HG03439 (cell line): ENCODE results near the gene KLK2.
"Not testable (repeated sequence)": the region's sequence is repeated elsewhere in the genome, so short reads cannot be mapped to it uniquely, and the experiment has no call there.

Experiments used
- ATAC-seq: cut with Tn5 transposase; IDR thresholded peaks from one replicate; pipeline ENCODE4 v1.9.1; 2021; ENCODE audit warnings: mild to moderate bottlenecking, moderate library complexity; ENCODE audit not compliant: unreplicated experiment

The KLK2 gene

DNA sequence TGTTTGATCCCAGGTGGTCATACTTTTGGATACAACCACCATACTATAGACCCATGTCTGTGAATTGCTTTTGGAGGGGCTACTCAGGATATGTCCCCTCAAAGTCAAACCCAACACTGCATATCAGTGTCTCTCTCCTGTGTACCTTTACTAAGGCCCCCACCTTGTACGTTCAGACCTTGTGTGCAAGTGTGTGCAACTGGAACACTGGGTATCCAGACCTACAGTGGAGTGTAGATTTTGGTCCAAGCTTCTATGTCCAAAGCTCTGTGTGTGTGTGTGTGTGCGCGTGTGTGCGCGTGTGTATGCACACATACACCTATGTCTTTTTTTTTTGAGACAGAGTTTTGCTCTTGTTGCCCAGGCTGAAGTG lies 18.0 kb downstream of the KLK2 start:
- ATAC-seq = no peak

DNA sequence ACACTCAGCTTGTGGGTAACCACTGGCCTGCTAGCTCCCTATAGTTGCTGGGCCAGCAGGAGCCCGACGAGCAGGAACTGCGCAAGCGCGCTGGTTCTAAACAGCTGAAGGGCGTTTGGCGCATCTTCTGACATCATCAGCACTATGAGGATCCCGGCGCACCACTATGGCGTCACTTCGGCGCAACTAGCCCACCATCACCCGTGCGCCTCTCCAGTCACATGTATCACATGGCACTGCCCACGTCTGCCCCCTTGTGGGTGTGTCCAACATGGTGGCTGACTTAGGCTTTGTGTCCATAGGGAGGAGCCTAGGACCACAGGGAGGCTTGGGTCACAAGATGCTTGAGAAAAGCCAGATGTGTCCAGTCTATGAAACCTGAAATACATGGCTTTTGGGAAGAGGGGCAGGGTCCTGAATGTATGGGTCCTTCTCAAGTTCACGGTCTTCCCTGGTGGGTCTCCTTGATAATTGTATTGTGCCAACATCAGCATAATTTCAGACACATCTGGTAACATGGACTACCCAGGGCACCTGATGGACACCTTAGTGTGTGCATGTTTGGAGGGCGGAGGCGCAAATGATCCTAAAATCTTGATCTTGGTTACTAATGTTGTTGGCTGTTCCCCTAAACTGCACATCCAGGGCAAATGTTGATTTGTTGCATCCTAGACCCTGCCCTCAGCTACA lies 20.0 kb downstream of the KLK2 start:
- ATAC-seq = no peak

DNA sequence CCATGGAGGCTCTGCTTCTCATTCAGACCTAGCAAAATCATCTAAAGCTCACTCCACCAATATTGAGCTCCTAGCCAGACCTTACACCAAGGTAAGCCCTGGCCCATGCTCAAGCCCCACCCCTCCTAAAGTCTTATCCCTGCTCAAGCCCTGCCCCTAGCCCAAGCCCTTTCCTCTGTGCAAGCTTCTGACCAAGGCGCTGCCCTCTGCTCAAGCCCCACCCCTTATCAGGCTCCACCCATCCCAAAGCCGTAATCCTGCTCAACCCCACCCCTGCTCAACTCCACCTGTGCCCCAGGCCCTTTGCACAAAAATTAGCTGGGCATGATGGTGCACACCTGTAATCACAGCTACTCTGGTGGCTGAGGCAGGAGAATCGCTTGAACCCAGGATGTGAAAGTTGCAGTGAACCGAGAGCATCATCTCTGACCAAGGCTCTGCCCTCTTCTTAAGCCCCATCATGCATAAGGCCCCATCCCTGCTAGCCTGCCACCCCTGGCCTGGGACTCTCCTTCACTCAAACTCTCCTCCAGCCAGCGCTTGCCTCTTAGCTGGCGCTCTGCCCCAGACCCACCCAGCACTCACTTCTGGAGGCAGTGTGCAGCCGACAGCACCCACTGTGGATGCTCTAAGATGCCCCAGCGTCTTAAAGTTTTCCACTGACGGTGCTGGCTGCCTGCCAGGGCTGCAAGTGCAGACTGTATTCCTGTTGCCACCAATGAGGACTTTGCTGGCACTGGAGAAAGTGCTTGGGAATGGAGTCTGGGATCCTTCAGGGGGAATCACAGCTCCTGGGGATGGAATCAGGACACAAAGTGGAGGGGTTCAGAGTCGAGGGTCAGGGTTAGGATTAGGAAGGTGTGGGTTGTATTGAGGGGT lies 21.5 kb downstream of the KLK2 start:
- no peak for ATAC-seq

DNA sequence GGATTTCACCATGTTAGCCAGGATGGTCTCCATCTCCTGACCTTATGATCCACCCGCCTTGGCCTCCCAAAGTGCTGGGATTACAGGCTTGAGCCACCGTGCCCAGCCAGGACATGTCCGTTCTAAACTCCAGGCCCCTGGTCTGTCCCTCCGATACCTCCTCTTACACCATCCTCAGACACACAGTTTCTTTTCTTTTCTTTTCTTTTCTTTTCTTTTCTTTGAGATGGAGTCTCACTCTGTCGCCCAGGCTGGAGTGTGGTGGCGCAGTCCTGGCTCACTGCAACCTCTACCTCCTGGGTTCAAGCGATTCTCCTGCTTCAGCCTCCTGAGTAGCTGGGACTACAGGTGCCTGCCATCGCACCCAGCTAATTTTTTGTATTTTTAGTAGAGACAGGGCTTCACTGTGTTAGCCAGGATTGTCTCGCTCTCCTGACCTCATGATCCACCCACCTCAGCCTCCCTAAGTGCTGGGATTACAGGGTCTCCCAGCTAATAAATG lies 22.9 kb downstream of the KLK2 start:
- not testable (repeated sequence) for ATAC-seq

DNA sequence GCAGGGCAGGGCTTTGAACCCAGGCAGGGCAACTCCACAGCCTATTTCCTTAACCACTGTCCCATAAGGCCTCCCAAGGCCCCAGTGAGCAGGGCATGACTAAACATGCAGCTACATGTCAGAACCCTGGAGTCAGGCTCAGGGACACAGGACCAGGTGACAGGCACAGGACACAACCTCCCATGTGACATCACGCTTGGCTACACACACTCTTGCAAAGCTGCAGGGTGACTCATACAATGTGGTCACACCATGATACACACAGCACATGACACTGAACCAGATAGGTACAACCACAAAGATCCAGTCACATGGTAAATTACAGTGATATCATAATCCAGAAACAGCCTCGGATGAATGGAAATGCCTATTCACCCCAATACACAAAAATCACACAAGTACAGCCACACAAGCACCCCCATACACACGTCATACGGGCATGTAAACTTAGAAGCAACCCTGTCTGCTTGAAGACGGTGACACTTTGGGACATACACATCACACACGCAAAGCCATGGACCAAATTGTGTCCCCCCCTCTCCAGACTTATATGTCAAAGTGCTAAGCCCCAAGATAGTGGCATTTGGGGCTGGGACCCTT lies 23.5 kb downstream of the KLK2 start:
- ATAC-seq = peak; percentile 86

DNA sequence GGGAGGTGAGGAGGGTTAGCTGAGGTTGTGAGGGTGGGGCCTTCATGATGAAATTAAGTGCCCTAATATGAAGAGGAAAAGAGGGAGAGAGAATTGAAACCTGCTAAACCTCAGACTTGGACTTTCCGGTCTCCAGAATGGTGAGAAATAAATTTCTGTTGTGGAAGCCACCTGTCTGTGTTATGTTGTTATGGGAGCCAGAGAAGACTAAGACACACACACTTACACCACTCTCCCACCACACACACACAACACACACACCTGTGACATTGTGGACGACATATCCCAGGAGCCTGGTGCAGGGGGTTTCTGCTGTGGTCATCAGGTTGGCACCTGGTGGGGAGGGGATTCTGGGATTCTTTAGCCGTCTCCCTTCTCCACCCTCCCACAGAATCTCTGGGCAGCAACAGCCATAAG lies 24.0 kb downstream of the KLK2 start:
- peak; percentile 17 for ATAC-seq

DNA sequence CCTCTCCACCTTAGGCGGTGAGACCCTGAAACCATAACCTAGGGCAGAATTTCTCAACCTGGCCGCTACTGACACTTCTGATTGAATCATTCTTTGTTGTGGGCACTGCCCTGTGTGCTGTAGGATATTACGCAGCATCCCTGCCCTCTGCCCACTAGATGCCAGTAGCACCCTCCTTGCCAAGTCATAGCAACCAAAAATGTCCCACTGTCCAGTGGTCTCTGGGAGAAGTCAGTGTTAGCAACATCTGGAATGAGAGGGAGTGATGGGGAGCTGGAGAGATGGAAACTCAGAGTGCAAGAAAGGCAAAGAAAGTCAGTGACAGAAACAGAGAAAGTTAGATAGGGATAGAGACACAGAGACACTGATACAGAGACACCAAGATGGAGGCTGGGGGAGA lies 24.4 kb downstream of the KLK2 start:
- ATAC-seq = no peak

DNA sequence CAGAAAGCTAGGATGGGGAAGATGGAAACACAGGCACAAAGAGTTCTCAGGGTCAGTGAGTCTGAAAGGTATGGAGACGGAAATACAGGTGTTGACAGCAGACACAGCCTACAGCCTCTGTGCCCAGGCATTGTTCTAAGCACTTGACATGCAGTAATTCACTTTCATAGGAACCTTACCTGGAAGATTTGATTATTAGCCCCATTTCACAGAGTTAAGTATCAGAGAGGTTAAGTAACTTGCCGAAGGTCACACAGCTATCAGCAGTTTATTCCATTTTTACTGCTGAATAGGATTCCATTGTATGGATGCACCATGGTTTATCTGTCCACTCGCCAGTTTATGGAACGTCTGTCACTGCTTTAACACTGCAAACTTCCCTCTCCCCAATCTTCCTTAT lies 24.8 kb downstream of the KLK2 start:
- no peak for ATAC-seq

DNA sequence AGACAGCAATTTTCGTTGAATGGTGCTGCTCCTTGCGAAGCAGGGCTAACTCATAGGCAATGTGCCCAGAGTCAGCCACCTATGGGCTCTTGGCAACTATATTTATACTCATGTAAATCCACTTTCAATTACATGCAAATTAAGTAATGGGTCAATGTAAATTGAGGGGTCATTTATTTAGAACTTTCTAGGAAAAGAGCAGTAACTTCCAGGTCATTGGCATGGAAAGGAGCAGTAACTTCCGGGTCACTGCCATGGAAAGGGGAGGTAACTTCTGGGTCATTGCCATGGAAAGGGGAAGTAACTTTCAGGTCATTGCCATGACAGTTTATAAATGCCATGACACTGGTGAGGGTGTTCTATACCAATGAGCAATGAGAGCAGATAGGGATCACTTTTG lies 26.3 kb downstream of the KLK2 start:
- ATAC-seq = no peak

DNA sequence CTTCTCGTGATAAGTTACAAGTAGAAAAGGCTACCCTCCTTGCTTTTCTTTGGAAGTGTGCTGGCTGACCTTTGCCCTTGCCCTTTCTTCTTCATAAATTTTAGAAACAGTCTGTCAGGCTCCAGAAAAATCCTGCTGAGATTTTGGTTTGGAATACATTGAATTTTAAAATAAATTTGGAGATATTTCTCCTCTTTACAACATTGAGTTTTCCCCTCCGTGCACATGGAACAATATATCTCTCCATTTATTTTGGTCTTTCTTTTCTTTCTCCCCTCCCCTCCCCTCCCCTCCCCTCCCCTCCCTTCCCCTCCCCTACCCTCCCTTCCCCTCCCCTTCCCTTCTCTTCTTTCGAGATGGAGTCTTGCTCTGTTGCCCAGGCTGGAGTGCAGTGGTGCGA lies 29.4 kb downstream of the KLK2 start:
- no peak for ATAC-seq

DNA sequence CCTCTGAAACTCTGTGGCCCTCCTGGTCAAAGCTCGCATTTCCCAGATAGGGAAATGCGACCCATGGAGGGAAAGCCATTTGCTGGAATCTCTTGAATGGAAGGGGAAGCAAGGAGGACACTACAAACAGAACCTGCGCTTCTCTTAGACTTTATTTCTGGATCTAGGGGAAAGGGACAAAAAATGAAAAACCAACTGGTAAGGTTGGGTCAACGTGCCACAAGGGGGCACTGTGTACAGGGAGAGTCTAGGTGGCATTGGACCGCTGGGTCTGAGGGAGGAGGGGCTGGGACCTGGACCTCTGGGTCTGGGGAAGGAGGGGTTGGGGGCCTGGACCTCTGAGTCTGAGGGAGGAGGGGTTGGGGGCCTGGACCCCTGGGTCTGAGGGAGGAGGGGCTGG lies 33.0 kb downstream of the KLK2 start:
- ATAC-seq = no peak

DNA sequence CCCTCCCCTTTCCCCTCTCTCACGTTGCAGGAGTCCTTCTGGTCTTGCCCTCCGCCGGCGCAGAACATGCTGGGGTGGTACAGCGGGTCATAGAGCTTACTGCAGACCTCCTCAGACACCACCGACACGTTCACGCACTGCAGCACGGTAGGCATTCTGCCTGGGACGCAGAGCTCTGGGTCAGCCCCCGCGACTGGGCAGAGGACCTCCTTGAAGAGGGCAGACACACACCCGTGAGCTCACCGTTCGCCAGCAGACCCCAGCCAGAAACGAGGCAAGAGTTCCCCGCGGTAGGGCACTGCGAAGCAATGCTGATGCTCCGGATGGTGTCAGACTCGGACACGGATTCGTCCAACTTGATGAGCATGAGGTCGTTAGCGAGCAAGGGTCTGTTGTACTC lies 35.1 kb downstream of the KLK2 start:
- no peak for ATAC-seq

DNA sequence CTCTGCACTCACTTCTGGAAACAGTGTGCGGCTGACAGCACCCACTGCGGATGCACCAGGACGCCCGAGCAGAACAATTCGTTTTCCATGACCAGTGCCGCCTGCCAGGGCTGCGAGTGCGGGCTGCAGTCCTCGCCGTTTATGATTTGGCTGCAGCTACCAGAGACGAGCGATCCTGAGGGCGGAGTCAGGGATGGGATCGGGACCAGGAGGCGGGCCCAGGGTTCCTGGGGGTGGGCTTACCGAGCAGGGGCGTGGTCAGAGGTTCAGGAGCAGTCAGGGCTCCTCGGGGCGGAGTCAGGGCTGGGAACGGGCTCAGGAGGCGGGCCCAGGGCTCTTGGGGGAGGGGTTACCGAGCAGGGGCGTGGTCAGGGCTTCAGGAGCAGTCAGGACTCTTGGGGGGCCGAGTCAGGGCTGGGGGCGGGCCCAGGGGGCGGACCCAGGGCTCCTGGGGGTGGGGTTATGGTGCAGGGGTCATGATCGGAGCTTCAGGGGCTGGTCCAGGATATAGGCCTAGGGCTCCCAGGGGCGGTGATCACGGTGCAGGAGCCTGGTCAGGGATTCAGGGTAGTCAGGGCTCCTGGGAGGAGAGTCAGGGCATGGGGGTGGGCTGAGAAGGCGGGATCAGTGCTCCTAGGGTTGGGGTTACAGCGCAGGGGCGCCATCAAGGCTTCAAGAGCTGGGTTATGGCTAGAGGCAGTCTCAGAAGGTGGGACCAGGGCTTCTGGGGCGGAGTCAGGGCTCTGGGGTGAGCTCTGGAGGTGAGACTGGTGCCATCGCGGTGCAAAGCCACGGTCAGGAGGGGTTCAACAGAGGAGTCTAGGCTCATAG lies 36.2 kb downstream of the KLK2 start:
- ATAC-seq = no peak

DNA sequence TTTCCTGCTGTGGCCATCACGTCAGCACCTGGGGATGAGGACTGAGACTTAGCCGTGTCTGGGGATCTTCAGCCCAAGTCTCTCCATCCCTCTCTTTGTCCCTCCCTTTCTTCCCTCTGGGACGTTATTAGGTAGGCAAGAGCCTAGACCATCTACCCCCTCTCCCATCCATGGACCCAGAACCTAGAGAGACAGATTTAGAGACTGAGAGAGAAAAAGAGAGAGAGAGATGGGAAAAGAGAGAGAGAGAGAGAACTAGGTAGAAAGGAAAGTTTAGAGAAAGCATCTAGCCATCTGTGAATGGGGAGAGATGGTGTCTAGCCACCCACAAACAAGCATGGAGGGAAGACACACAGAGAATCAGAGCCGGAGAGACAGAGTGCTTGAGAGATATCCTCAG lies 37.5 kb downstream of the KLK2 start:
- ATAC-seq = no peak

DNA sequence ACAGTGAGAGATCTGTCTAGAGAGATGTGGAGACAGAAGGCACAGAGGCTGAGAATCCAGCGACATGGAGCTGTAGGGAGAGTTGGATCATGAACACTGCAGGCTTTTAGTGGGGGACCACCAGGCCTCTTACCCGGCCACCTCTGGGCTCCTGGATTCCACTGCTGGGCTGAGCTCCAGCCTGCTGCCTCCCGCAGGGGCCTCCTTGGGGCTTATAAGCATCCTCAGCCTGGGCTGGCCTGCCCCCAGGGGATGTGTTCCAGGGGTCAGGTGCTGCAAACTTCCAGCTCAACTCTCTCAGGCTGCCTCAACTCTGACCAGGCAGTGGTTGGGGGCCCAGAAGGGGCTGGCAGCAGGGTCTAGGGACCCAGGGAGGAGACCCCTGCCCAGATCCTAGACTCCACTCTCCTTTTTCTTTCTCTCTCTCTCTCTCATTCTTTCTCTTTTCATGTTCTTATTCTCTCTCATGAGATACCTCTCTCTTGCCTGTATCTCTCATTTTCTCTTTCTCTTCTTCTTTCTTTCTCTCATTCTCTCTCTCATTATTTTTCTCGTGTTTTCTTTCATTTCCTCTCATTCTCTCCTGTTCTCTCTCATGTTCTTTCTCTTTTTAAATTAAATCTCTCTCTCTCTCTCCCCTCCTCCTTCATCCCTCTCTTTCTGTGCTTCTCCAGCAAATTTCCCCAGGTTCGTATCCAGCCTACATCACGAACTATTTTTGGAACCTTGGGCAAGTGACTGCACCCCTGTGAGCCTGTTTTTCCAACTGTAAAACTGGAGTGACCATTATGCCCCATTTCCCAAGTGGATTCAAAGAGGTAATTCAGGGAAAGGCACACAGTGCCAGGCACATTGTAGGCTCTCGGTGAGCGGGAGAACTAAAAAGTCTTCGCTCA lies 38.2 kb downstream of the KLK2 start, which contains the start of gene KLK4:
TSS of gene KLK4 (minus strand) at position 190 of the 896 bp plus-strand sequence. CDS start 657 bp downstream, outside the sequence.
- no peak for ATAC-seq

DNA sequence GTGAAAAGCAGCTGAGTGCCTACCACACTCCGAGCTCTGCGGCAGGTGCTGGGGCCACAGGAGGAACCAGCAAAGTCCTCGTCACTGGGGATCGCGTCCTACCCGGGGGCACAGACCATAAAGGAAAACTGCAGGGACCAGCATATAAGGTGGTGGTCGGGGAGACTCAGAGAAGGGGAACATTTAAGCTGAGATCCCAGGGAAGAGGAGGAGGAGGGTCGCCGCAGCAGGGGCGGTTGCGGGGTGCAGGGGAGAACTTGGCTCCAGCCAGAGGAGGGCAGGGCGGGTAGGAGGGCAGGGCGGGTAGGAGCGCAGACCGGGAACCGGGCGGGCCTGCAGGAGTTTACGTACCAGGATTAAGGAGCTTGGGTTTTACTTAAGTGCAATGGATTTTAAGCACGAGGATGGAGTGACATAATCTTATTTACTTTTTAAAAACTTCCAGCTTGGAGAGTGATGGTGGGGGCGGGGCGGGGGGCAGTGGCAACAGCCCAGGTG lies 38.9 kb downstream of the KLK2 start:
- ATAC-seq = no peak

DNA sequence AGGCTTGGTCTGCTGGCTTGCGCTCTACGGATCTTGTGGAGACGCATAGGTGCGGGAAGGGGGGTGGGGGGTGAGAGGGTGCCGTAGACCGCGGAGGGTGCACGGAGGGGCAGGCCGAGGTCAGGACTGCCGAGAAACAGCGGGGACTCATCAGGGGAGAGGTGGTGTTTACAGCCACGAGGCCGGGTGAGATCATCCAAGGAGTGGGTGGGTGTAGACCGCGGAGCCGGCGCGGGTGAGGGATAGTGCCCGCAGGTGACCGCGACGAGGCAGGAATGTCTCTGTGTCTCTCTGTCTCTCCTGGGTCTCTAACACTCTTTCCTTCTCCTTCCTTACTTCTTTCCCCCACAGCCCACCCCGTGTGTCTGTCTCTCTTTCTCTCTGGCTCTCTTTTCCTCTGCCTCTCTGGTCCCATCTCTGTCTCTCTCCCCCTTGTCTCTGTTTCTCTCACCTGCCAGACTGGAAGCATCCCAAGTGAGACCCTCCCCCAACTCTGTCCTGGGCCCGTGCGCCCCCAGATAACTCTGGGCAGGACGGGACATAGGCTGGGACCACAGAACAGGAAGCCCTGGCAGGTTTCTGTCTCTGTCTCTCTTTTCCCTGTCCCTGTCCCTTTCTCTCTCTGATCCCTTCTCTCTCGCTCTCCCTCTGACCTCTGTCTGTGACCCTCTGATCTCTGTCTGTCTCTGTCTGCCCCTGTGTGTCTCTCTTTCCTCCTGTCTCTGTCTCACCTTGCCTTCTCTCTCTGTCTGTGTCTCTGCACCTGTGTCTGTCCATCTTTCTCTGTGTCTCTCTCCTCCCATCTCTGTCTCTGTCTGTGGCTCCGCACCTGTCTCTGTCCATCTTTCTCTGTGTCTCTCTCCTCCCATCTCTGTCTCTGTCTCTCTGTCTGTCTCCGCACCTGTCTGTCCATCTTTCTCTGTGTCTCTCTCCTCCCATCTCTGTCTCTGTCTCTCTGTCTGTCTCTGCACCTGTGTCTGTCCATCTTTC lies 39.8 kb downstream of the KLK2 start:
- ATAC-seq = no peak

DNA sequence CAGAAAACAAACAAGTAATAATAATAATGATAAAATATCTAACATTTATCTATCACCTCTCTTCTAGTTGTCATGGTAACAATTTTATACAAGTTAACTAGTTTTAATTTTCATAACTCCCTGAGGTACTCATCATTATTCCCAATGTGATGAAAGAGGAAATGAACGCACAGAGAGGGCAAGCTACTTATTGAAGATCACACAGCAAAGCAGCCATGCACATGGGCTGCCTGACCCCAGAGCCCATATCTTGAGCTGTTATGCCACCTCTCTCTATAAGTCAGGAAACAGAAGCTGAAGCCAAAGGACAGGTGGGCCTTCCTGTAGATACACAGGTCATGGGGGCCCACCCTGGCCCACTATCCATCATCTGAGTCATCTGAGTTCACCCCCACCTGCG lies 42.8 kb downstream of the KLK2 start:
- no peak for ATAC-seq
